Neural cell (in vitro differentiated cells): Measurements from ENCODE around the gene BICD1. TPM values are rescaled to one million over a fixed set of nuclear protein-coding genes. Genes with fewer than 3 reads are reported as not detected.

Experiments used
- H2AFZ ChIP-seq: fragments of 200-600, 300-800 bp; sonication (generic), shearing (Covaris generic); 2 replicates; pipeline ENCODE4 v1.6.0; 2014; ENCODE audit warnings: low read depth, mild to moderate bottlenecking, antibody characterized with exemption, low read length, moderate library complexity
- H3F3A ChIP-seq: fragments of 200-600 bp; shearing (Covaris generic); 2 replicates; pipeline ENCODE4 v1.6.1; 2016; ENCODE audit warnings: mild to moderate bottlenecking, moderate library complexity, mixed read lengths, antibody characterized with exemption, low read length; ENCODE audit not compliant: insufficient read depth, poor library complexity, severe bottlenecking
- H3K27ac ChIP-seq: fragments of 200-600, 300-800 bp; sonication (generic), shearing (Covaris generic); 2 replicates; pipeline ENCODE4 v1.5.1; 2014; ENCODE audit warnings: mild to moderate bottlenecking, low read length, moderate library complexity
- H3K27me3 ChIP-seq: fragments of 300-800, 200-600 bp; sonication (generic), shearing (Covaris generic); 2 replicates; pipeline ENCODE4 v1.6.0; 2014; ENCODE audit warnings: mild to moderate bottlenecking, low read depth, low read length, moderate library complexity; ENCODE audit not compliant: insufficient read depth
- H3K36me3 ChIP-seq: fragments of 300-800, 200-600 bp; sonication (generic), shearing (Covaris generic); 2 replicates; pipeline ENCODE4 v1.5.1; 2014; ENCODE audit warnings: mild to moderate bottlenecking, antibody characterized with exemption, low read length, moderate library complexity; ENCODE audit not compliant: insufficient read depth
- H3K4me2 ChIP-seq: fragments of 300-800, 200-600 bp; sonication (generic), shearing (Covaris generic); 2 replicates; pipeline ENCODE4 v1.6.0; 2014; ENCODE audit warnings: mild to moderate bottlenecking, low read length
- H3K4me3 ChIP-seq: fragments of 300-800, 200-600 bp; sonication (generic), shearing (Covaris generic); 2 replicates; pipeline ENCODE4 v1.5.1; 2014; ENCODE audit warnings: mild to moderate bottlenecking, low read length, moderate library complexity
- H3K79me2 ChIP-seq: fragments of 200-600 bp; shearing (Covaris generic); replicated peaks from 2 replicates; pipeline ENCODE4 v1.6.0; 2014; ENCODE audit warnings: mild to moderate bottlenecking, low read length, moderate library complexity; ENCODE audit not compliant: insufficient read depth
- H3K9ac ChIP-seq: fragments of 300-800, 200-600 bp; sonication (generic), shearing (Covaris generic); 2 replicates; pipeline ENCODE4 v1.6.1; 2016; ENCODE audit warnings: mild to moderate bottlenecking, low read length, mixed read lengths
- H3K9me2 ChIP-seq: fragments of 200-600 bp; shearing (Covaris generic); 2 replicates; pipeline ENCODE4 v1.6.1; 2016; ENCODE audit warnings: mild to moderate bottlenecking, low read length, mixed read lengths; ENCODE audit not compliant: insufficient read depth
- H3K9me3 ChIP-seq: fragments of 200-600, 300-800 bp; sonication (generic), shearing (Covaris generic); 2 replicates; pipeline ENCODE4 v1.6.1; 2016; ENCODE audit warnings: mild to moderate bottlenecking, mixed run types, low read length, moderate library complexity, mixed read lengths
- H4K20me1 ChIP-seq: fragments of 200-600 bp; shearing (Covaris generic); 2 replicates; pipeline ENCODE4 v1.6.1; 2016; ENCODE audit warnings: mild to moderate bottlenecking, mixed run types; ENCODE audit not compliant: insufficient read depth
- EP300 ChIP-seq: fragments of 450-650 bp; conservative IDR thresholded peaks from 2 replicates; pipeline ENCODE4 v1.6.1; 2014; ENCODE audit warnings: antibody characterized with exemption, mild to moderate bottlenecking, moderate library complexity; ENCODE audit not compliant: poor library complexity, severe bottlenecking
- EZH2 ChIP-seq: fragments of 200-600, 300-800 bp; shearing (Covaris generic), sonication (generic); IDR thresholded peaks from 2 replicates; pipeline ENCODE4 v1.6.1; 2014; ENCODE audit warnings: antibody characterized with exemption, low read length, borderline replicate concordance, mild to moderate bottlenecking; ENCODE audit not compliant: insufficient read depth, poor library complexity, severe bottlenecking
- MXI1 ChIP-seq: fragments of 450-650 bp; conservative IDR thresholded peaks from 2 replicates; pipeline ENCODE4 v1.6.1; 2014; ENCODE audit warnings: antibody characterized with exemption, mild to moderate bottlenecking; ENCODE audit not compliant: poor library complexity, severe bottlenecking
- POLR2AphosphoS5 ChIP-seq: IDR thresholded peaks from 2 replicates; pipeline ENCODE4 v1.6.1; 2012
- RAD21 ChIP-seq: fragments of 450-650 bp; conservative IDR thresholded peaks from 2 replicates; pipeline ENCODE4 v1.6.1; 2014; ENCODE audit warnings: antibody characterized with exemption, mild to moderate bottlenecking, moderate library complexity
- SMC3 ChIP-seq: fragments of 450-650 bp; conservative IDR thresholded peaks from 2 replicates; pipeline ENCODE4 v1.6.1; 2014; ENCODE audit warnings: antibody characterized with exemption, mild to moderate bottlenecking, moderate library complexity; ENCODE audit not compliant: poor library complexity
- TAF1 ChIP-seq: IDR thresholded peaks from 2 replicates; pipeline ENCODE4 v1.6.1; 2012; ENCODE audit warnings: low read depth
- polyA plus RNA-seq: library from polyadenylated mRNA; depleted of rRNA; stranded (reverse); fragments of >200 nt; gene quantifications from 2 replicates; pipeline ENCODE4 v1.2.3, GENCODE V29; 2014
- TF ChIP-seq, protein P1 (sequence below): IDR thresholded peaks from 2 replicates; pipeline ENCODE4 v1.6.1; 2012; ENCODE audit warnings: borderline replicate concordance
- TF ChIP-seq, protein P2 (sequence below): fragments of 450-650 bp; IDR thresholded peaks from 2 replicates; pipeline ENCODE4 v1.5.1; 2014; ENCODE audit warnings: antibody characterized with exemption, mild to moderate bottlenecking, moderate library complexity; ENCODE audit not compliant: poor library complexity, severe bottlenecking

Gene BICD1
- polyA plus RNA-seq, 1 donor from 2014 or later: 41.1 TPM

DNA sequence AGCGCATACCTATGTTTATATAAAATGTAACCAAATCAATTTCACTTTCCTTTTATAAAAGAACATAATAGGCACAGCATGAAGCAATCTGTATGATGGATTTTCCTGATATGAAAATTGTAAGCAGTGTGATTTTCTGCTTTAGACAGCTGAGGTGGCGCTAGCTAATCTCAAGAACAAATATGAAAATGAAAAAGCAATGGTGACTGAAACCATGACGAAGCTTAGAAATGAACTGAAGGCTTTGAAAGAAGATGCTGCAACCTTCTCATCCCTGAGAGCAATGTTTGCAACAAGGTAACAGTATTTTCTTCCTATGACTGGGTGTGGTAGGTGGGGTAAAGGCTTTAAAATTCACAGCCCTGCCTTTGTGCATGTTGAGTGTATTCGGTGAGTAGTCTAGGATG lies 227.7 kb downstream of the BICD1 start:
- peak overlapping the region; percentile 42 for H3K27ac ChIP-seq
- TF ChIP-seq RAD21 (peak; percentile 21), TAF1 (no peak), SMC3 (no peak), EP300 (peak; percentile 83), POLR2AphosphoS5 (peak; percentile 88), MXI1 (no peak), EZH2 (no peak)
- TF ChIP-seq, protein P1, sequence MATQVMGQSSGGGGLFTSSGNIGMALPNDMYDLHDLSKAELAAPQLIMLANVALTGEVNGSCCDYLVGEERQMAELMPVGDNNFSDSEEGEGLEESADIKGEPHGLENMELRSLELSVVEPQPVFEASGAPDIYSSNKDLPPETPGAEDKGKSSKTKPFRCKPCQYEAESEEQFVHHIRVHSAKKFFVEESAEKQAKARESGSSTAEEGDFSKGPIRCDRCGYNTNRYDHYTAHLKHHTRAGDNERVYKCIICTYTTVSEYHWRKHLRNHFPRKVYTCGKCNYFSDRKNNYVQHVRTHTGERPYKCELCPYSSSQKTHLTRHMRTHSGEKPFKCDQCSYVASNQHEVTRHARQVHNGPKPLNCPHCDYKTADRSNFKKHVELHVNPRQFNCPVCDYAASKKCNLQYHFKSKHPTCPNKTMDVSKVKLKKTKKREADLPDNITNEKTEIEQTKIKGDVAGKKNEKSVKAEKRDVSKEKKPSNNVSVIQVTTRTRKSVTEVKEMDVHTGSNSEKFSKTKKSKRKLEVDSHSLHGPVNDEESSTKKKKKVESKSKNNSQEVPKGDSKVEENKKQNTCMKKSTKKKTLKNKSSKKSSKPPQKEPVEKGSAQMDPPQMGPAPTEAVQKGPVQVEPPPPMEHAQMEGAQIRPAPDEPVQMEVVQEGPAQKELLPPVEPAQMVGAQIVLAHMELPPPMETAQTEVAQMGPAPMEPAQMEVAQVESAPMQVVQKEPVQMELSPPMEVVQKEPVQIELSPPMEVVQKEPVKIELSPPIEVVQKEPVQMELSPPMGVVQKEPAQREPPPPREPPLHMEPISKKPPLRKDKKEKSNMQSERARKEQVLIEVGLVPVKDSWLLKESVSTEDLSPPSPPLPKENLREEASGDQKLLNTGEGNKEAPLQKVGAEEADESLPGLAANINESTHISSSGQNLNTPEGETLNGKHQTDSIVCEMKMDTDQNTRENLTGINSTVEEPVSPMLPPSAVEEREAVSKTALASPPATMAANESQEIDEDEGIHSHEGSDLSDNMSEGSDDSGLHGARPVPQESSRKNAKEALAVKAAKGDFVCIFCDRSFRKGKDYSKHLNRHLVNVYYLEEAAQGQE: peak; percentile 55
- TF ChIP-seq, protein P2, sequence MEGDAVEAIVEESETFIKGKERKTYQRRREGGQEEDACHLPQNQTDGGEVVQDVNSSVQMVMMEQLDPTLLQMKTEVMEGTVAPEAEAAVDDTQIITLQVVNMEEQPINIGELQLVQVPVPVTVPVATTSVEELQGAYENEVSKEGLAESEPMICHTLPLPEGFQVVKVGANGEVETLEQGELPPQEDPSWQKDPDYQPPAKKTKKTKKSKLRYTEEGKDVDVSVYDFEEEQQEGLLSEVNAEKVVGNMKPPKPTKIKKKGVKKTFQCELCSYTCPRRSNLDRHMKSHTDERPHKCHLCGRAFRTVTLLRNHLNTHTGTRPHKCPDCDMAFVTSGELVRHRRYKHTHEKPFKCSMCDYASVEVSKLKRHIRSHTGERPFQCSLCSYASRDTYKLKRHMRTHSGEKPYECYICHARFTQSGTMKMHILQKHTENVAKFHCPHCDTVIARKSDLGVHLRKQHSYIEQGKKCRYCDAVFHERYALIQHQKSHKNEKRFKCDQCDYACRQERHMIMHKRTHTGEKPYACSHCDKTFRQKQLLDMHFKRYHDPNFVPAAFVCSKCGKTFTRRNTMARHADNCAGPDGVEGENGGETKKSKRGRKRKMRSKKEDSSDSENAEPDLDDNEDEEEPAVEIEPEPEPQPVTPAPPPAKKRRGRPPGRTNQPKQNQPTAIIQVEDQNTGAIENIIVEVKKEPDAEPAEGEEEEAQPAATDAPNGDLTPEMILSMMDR: peak; percentile 32
- peak overlapping the region; percentile 22 for H3K4me3 ChIP-seq
- H4K20me1 ChIP-seq: no peaks in the 10 kb centered on the region
- H3K9me2 ChIP-seq: no peaks in the 10 kb centered on the region
- no peak overlapping the region for H3K9ac ChIP-seq
- no peaks in the 10 kb centered on the region for H3K27me3 ChIP-seq
- H2AFZ ChIP-seq: no peak overlapping the region
- H3K79me2 ChIP-seq: no peaks in the 10 kb centered on the region
- H3K9me3 ChIP-seq: no peaks in the 10 kb centered on the region
- H3F3A ChIP-seq: no peaks in the 10 kb centered on the region
- peak overlapping the region; percentile 26 for H3K4me2 ChIP-seq
- H3K36me3 ChIP-seq: peaks cover 8% of the 10 kb centered on the region

DNA sequence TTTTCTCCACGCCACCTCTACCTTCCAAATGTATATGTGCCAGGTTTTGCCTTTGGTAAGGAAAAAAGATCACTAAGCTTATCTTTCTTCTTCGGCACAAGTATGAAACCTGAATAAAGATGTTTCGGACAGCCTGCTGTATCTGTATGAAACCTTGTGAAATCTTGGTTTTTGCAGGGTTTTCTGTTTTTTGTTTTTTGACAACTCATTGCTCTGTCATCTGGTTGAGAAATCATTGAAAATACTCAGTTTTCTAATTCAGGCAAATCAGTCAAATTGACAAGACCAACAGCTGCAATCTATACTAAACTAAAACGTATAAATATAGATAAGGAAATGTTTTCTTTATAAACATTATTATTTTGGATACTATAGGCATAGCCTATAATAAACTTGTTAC lies 229.6 kb downstream of the BICD1 start:
- peaks cover 10% of the 10 kb centered on the region for H3K36me3 ChIP-seq
- H3K9me2 ChIP-seq: no peaks in the 10 kb centered on the region
- H2AFZ ChIP-seq: no peak overlapping the region
- no peaks in the 10 kb centered on the region for H4K20me1 ChIP-seq
- H3K27ac ChIP-seq: no peak overlapping the region
- no peaks in the 10 kb centered on the region for H3F3A ChIP-seq
- H3K4me3 ChIP-seq: no peak overlapping the region
- no peaks in the 10 kb centered on the region for H3K79me2 ChIP-seq
- H3K9me3 ChIP-seq: no peaks in the 10 kb centered on the region
- no peak overlapping the region for H3K4me2 ChIP-seq
- no peaks in the 10 kb centered on the region for H3K27me3 ChIP-seq
- no peak for TF ChIP-seq MXI1
- TF ChIP-seq POLR2AphosphoS5: no peak
- TF ChIP-seq, protein P1: no peak
- TF ChIP-seq EZH2: no peak
- TF ChIP-seq RAD21: no peak
- TF ChIP-seq, protein P2: no peak
- no peak overlapping the region for H3K9ac ChIP-seq
